ENCODE measurements around the gene ASPSCR1. TPM values are rescaled to one million over a fixed set of nuclear protein-coding genes. Genes with fewer than 3 reads are reported as not detected.

ASPSCR1 gene
- total and polyA plus RNA-seq, 9 of the 15 experiments (the other 6 are each of a cell fraction or from before 2014, with no cell fraction given): 0.90 to 36.9 (median 11.6) TPM

GRCh38 chr17:81927653-81928543 is 49.5 kb upstream of the ASPSCR1 start, which contains the start of gene MAFG (continued):
- TF ChIP-seq JUNB (CRISPR knock-in tag; conservative IDR thresholded peaks at IDR 0.05) (no peak), GABPB1 (CRISPR knock-in tag; IDR thresholded peaks at IDR 0.05) (peak; percentile 51; the same call in 1 of the 2 replicates), ERF (CRISPR knock-in tag; IDR thresholded peaks at IDR 0.05) (no peak), NFATC3 (IDR thresholded peaks at IDR 0.05) (no peak), CLOCK (CRISPR knock-in tag; IDR thresholded peaks at IDR 0.05; ENCODE audit: borderline replicate concordance) (no peak), ZNF143 (CRISPR knock-in tag; IDR thresholded peaks at IDR 0.05) (no peak), HIVEP1 (CRISPR knock-in tag; IDR thresholded peaks at IDR 0.05) (no peak), NONO (IDR thresholded peaks at IDR 0.05; ENCODE audit: low read depth in 2 of 2, low read length in 1 of 2) (peak; percentile 33 to 80; a peak in 3 of 4 replicates), ZNF354B (CRISPR knock-in tag; IDR thresholded peaks at IDR 0.05) (no peak), SIX5 (IDR thresholded peaks at IDR 0.05; ENCODE audit: borderline replicate concordance in 1 of 2, insufficient read depth in 1 of 2, low read depth in 1 of 2, low read length in 2 of 2) (no peak), HDAC3 (IDR thresholded peaks at IDR 0.05; ENCODE audit: borderline replicate concordance, partially characterized antibody) (no peak), ZNF253 (CRISPR knock-in tag; conservative IDR thresholded peaks at IDR 0.05) (no peak)
- TF ChIP-seq, protein P1, sequence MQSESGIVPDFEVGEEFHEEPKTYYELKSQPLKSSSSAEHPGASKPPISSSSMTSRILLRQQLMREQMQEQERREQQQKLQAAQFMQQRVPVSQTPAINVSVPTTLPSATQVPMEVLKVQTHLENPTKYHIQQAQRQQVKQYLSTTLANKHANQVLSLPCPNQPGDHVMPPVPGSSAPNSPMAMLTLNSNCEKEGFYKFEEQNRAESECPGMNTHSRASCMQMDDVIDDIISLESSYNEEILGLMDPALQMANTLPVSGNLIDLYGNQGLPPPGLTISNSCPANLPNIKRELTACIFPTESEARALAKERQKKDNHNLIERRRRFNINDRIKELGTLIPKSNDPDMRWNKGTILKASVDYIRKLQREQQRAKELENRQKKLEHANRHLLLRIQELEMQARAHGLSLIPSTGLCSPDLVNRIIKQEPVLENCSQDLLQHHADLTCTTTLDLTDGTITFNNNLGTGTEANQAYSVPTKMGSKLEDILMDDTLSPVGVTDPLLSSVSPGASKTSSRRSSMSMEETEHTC (IDR thresholded peaks at IDR 0.05): peak; percentile 64; the same call in 1 of the 2 replicates
- TF ChIP-seq, protein P2, sequence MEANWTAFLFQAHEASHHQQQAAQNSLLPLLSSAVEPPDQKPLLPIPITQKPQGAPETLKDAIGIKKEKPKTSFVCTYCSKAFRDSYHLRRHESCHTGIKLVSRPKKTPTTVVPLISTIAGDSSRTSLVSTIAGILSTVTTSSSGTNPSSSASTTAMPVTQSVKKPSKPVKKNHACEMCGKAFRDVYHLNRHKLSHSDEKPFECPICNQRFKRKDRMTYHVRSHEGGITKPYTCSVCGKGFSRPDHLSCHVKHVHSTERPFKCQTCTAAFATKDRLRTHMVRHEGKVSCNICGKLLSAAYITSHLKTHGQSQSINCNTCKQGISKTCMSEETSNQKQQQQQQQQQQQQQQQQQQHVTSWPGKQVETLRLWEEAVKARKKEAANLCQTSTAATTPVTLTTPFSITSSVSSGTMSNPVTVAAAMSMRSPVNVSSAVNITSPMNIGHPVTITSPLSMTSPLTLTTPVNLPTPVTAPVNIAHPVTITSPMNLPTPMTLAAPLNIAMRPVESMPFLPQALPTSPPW (CRISPR knock-in tag; IDR thresholded peaks at IDR 0.05): peak; percentile 32

Data from K562 (cell line).